HG02678 (cell line): ENCODE results near the gene VPS16.

Source experiments
- ATAC-seq: cut with Tn5 transposase; IDR thresholded peaks from one replicate; pipeline ENCODE4 v1.9.1; 2021; ENCODE audit warnings: mild to moderate bottlenecking, moderate library complexity; ENCODE audit not compliant: unreplicated experiment

VPS16 gene

GRCh38 chr20:2867081-2867864, 26.7 kb downstream of the VPS16 start:
- no peak for ATAC-seq

- no peak for ATAC-seq
Observed at GRCh38 chr20:2869381-2869780, 28.8 kb downstream of the VPS16 start.

DNA sequence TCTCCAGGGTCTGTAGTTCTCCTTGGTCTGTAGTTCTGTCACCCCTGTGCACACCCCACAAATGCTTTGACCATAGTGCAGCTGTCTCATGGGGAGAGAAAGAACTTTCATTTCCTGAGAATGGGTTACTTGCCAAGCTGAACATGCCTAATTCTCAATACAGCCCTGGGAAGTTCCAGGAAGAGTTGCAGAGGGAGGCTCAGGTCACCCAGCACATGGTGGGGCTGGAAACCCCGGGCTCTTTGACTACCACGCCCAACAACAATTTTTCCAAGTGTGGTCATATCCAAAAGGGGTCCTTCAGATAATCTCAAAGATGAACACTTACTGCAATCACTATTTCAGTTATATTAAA, 30.5 kb downstream of the VPS16 start:
- no peak for ATAC-seq

DNA sequence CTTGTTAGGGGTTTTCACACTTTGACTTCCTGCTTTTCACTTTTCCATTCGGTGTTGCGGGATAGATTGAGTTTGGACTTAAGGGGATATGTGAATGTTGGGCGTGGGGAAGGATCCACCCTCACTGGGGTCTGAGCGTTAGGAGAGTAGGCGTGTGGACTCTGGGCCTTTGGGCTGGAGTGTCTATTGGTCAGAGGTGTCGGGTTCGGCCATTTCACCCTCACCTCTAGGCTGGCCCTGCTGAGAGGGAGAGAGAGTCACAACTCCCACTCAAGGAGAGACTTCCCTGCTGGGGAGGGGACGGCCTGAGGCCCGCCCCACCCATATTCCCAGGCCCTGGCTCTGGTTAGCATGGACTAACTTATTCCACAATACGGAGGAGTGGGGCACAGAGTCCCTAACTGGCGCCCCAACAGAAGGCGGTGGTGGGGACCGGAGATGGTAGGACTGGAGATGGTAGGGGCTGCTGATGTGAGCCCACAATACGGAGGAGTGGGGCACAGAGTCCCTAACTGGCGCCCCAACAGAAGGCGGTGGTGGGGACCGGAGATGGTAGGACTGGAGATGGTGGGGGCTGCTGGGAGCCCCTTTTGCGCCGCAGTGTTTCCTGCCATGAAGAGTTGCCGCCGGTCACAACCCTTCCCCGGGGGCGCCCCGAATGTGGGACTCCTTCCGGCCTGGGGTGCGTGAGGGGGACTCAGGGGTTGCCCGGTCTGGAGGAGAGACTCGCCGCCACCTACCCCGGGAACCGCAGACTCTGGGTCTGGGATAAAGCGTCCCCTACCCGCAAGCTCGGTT, 31.3 kb downstream of the VPS16 start:
- ATAC-seq, result no peak

DNA sequence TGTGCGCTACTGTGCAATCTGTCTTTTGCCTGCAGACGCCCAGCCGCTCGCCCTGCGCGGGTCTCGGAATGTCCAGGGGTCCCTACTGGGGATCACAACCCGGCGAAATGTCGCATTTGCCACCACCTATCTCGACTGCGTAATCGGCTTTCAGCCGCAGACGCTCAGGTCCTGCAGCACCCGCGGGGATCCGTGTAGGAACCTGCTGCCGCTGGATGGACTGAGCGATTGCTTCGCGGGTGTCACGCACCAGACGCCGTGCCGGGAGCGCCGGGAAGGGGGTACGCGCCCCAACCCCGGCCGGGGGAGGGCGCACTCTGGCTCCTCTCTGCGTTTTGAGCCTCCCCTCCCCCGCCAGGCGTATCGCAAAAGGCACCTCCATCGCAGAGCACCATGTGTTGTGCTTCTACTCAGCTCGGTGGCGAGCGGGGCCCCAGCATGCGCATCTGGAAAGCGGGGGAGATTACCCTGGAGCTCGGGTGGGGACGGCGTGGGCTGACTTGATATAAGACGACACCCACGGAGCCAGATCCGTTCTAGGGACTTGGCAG, 32.0 kb downstream of the VPS16 start:
- ATAC-seq, result peak; percentile 28

DNA sequence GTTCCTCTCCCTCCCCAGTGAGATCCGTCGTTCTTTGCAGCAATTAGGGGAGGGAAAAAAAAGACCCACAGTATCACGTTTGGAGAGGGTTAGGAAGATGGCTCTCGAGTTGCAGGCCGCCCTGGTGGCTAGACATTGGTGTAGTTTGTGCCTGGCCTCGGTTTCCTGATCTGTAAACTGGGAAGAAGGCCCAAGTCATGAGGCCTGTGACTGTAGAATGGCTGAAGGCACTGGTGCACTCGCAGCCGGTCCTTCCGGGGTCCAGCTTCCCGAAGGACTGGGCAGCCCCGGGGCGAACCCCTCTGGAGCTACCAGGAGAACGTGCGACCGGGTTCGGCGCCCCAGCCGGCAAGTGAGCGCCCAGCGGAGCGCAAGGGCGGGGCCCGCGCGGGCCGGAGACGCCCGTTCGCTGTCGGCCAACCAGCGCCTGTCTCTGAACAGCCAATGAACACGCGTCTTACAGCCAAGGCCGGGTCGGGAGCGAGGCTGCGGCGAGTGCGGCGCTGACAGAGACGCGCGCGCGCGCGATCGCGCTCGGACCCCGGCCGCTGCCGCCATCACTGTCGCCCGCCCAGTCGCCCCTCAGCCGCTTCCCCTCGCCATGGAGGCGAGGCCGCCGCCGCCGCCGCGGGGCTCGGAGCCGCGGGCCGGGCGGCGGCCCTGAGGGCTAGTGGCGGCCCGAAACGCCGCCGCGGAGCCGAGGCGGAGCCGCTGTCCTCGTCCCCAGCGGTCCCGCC, 32.6 kb downstream of the VPS16 start, which contains the start of gene PTPRA:
PTPRA (plus strand) TSS at position 472 of the 737 bp plus-strand sequence. CDS start 90,797 bp downstream, outside the sequence.
- ATAC-seq, result peak; percentile 92

DNA sequence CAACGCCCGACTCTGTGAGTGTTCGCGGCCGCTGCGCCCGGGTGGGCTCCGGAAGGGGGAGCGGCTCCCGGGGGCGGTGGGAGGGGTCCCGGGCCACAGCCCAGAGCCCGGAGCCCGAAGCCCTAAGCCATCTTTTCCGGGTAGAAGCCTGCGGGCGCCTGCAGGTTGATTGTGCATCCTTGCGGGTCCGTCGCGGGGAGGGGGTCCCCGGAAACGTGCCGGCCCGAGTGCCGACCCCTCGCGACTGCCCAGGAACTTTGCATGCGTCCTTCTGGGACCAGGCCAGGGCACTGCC, 33.1 kb downstream of the VPS16 start:
- ATAC-seq, result peak; percentile 48

DNA sequence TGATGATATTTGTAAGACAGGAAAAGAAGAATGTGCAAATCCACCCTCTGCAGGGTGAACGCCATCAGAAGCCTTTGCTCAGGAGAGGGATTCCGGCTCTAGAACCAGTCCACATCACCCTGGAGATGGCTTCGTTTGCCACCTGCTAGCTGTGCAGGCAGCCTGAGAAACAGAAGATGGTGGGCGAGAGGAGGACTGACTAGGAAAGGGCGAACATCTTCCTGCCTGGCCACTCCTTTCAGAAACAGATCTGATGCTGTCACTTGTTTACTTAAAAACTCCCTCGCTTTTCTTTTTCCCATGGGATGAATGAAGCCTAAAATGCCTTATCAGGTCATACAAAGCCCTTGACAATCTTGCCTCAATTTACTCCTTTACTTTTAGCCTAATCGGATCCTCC, 33.9 kb downstream of the VPS16 start:
- ATAC-seq, result no peak

GRCh38 chr20:2875690-2876203, 35.2 kb downstream of the VPS16 start:
- ATAC-seq, result no peak

GRCh38 chr20:2878515-2878914, 38.0 kb downstream of the VPS16 start:
- ATAC-seq, result no peak

- ATAC-seq, result no peak
Observed at GRCh38 chr20:2879146-2879545, 38.6 kb downstream of the VPS16 start.

GRCh38 chr20:2880650-2881049, 40.1 kb downstream of the VPS16 start:
- ATAC-seq, result no peak

GRCh38 chr20:2883726-2884637, 43.4 kb downstream of the VPS16 start:
- ATAC-seq, result no peak

DNA sequence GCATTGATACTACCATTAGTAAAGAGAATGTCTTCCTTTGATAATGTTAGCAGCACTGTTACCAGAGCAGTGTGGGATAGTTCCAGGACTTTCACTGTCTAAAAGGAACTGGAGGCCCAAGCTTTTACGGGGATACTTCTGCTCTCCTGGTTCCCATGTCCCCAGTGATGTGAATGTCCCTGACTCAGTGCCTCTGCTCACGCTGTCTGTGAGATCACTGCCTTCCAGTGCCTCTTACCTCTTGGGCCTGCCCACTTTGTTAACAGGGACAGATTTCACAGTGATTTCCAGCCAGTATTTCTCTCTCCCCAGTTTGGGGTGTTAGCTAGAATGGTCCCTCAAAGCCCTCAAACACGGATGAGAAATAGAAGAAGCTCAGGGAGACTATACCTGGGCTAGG, 47.2 kb downstream of the VPS16 start:
- no peak for ATAC-seq

- ATAC-seq, result no peak
Observed at GRCh38 chr20:2888224-2888955, 47.8 kb downstream of the VPS16 start.

- ATAC-seq, result no peak
Observed at GRCh38 chr20:2889209-2889608, 48.7 kb downstream of the VPS16 start.

DNA sequence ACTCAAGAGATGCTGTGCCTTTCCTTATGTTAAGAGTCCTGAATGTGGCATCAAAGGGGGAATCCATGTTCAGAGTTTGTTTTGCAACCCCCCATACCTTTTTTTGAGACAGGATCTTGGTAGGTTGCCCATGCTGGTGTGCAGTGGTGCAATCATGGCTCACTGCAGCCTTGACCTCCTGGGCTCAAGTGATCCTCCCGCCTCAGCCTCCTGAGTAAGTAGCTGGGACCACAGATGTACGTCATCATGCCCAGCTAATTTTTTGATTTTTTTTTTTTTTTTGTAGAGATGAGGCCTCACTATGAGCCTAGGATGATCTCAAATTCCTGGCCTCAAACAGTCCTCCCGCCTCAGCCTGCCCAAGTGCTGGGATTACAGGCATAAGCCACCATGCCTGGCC, 49.3 kb downstream of the VPS16 start:
- ATAC-seq, result no peak

DNA sequence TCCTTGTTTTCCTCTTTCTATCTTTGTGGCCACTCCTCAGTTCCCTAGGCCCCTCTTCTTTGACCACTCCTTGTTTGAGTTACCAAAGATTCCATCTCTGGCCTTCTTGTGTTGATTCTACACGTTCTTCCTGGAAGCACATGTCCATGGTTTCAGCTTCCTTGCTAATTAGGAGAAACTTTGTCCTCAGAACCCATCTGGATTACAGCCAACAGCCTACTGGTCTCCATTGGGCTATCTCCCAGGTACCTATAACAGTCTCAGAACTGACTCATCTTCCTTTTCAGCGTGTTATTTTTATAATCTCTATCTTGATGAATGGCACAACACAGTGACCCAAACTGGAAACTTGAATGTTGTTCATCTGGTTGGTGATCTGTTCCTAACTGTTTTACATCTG, 50.2 kb downstream of the VPS16 start:
- no peak for ATAC-seq

DNA sequence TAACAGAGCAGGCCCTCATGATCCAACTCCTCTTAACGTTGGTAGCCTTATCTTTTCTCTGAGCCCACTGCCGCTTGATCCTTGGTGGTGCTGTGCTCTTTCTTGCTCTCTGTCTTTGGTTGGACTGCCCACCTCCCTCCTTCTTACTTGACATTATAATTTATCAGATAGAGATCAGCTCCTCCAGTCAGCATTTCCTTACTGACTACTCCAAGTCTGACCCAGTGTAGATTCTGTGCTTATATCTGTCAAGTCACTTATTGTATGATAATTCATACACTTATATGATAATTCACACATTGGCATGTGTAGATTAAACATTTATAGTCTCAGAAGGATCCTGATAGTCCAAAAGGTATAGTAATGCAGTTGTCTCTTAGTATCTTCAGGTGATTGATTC, 50.8 kb downstream of the VPS16 start:
- ATAC-seq, result no peak

- ATAC-seq, result no peak
Observed at GRCh38 chr20:2892376-2892775, 51.8 kb downstream of the VPS16 start.
